Stomach (tissue), 9 donors: Measurements from ENCODE around the gene PYM1. TPM values are rescaled to one million over a fixed set of nuclear protein-coding genes. Genes with fewer than 3 reads are reported as not detected.

Source experiments
- DNase-seq, 2 donors: peaks; one replicate each; pipeline versions ENCODE4 v3.0.0 to v3.0.0-alpha.2; 2013 to 2019
- H3K27ac ChIP-seq, 5 donors: fragments of 200-600 bp in 4 of 5; sonication (generic) in 4 of 5; one replicate each; pipeline ENCODE4 v1.5.1; 2013 to 2019; ENCODE audit warnings: mild to moderate bottlenecking in 1 of 5, moderate library complexity in 1 of 5
- H3K27me3 ChIP-seq, 3 donors: fragments of 200-600 bp; sonication (generic); one replicate each; pipeline ENCODE4 v1.5.1; 2017 to 2019; ENCODE audit warnings: mixed run types in 1 of 3
- H3K36me3 ChIP-seq, 4 donors: fragments of 200-600 bp; sonication (generic); 1 replicate in 3 of 4; 2 replicates in 1 of 4; pipeline ENCODE4 v1.5.1; 2016 to 2019
- H3K4me1 ChIP-seq, 4 donors: fragments of 200-600 bp; sonication (generic); one replicate each; pipeline ENCODE4 v1.5.1; 2016 to 2019
- H3K4me3 ChIP-seq, 4 donors: fragments of 200-600 bp; sonication (generic) in 3 of 4; one replicate each; pipeline ENCODE4 v1.5.1; 2016 to 2019; ENCODE audit warnings: mild to moderate bottlenecking in 1 of 4
- H3K9me3 ChIP-seq, 4 donors: fragments of 200-600 bp; sonication (generic); one replicate each; pipeline ENCODE4 v1.5.1; 2016 to 2019
- CTCF ChIP-seq, 7 experiments: fragments of 450-650 bp in 4 of 7; fragments of 200-600 bp in 3 of 7; sonication (generic) in 3 of 7; IDR thresholded peaks; one replicate each; pipeline ENCODE4 v1.5.1; 2016 to 2019; ENCODE audit warnings: antibody characterized with exemption in 7 of 7, control low read depth in 2 of 7, mild to moderate bottlenecking in 1 of 7
- EP300 ChIP-seq: sonication (generic); formaldehyde crosslinking; IDR thresholded peaks from one replicate; pipeline ENCODE4 v1.6.1; 2017; ENCODE audit warnings: antibody characterized with exemption
- POLR2A ChIP-seq, 4 donors: fragments of 450-650 bp; IDR thresholded peaks; one replicate each; pipeline ENCODE4 v1.6.1; 2016; ENCODE audit warnings: antibody characterized with exemption in 4 of 4, control low read depth in 2 of 4, mild to moderate bottlenecking in 1 of 4, moderate library complexity in 1 of 4
- POLR2AphosphoS5 ChIP-seq, 3 donors: sonication (generic); formaldehyde crosslinking; IDR thresholded peaks; one replicate each; pipeline ENCODE4 v1.6.1; 2016; ENCODE audit warnings: antibody characterized with exemption in 3 of 3
- WGBS, 5 donors: extraction: QIAGEN DNeasy Blood & Tissue Kit in 3 of 5; methylation state at CpG; one replicate each; pipeline versions ENCODE4 v1.1.5 to v1.1.7; 2013 to 2018; 5-methylcytosine and 5-hydroxymethylcytosine counted together
- intact Hi-C: fragments of 100-400 bp; cut with DNase I; formaldehyde crosslinking; loops from one replicate; pipeline ENCODE4 v1.15.1; 2023; ENCODE audit warnings: low total_unique reads
- polyA plus RNA-seq, 3 donors: library from polyadenylated mRNA; stranded (reverse); fragments of 200-250 nt; gene quantifications; one replicate each; pipeline ENCODE4 v1.2.3, GENCODE V29; 2013
- total RNA-seq, 5 donors: library from RNA; depleted of rRNA; stranded (reverse); fragments of >200 nt; gene quantifications; one replicate each; pipeline versions ENCODE4 v1.1.0 to v1.2.3, GENCODE V29; 2014 to 2016
- donor health status: healthy with polysubstance abuse.
- donor health status: Bipolar disorder and iron deficiency.
- donor health status: healthy.

The PYM1 gene
- total and polyA plus RNA-seq, 8 donors, result 1.2 to 59.4 (median 34.1) TPM

DNA sequence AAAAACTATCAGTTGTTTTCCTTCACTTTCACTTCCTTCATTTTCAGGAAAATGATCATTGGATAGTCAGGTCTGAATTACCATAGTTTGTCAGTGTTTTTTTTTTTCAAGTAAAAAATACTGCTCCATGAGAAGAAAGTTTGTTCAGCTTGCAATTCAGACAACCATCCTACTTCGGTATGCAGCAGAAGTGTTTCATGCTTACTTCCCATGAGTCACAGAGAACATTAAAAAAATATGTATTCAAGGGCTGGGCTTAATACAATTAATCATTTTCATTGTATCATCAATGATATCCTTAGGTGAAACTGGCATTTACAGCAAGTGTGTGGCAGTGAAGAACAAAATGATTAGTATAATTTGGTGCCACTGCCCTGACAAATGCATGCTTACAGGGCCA lies 21.6 kb downstream of the PYM1 start:
- Histone ChIP-seq H3K36me3 (peaks cover 14 to 26% (median 24%) of the 10 kb centered on the region in 4 donors), H3K27me3 (no peaks in the 10 kb centered on the region), H3K4me3 (no peak overlapping the region), H3K9me3 (no peaks in the 10 kb centered on the region), H3K4me1 (peaks cover 8 to 33% (median 24%) of the 10 kb centered on the region in 4 donors), H3K27ac (no peak overlapping the region)
- TF ChIP-seq CTCF (IDR thresholded peaks at IDR 0.05), result no peak
- no peak for TF ChIP-seq POLR2A (IDR thresholded peaks at IDR 0.05)
- no peak for TF ChIP-seq POLR2AphosphoS5 (IDR thresholded peaks at IDR 0.05)
- no peak for TF ChIP-seq EP300
- intact Hi-C loops, result no loop called here
- 63 to 84% (median 76%) methylated on average over 1 of the region's 1 CpG for WGBS, 5 donors
- no peak for DNase-seq

DNA sequence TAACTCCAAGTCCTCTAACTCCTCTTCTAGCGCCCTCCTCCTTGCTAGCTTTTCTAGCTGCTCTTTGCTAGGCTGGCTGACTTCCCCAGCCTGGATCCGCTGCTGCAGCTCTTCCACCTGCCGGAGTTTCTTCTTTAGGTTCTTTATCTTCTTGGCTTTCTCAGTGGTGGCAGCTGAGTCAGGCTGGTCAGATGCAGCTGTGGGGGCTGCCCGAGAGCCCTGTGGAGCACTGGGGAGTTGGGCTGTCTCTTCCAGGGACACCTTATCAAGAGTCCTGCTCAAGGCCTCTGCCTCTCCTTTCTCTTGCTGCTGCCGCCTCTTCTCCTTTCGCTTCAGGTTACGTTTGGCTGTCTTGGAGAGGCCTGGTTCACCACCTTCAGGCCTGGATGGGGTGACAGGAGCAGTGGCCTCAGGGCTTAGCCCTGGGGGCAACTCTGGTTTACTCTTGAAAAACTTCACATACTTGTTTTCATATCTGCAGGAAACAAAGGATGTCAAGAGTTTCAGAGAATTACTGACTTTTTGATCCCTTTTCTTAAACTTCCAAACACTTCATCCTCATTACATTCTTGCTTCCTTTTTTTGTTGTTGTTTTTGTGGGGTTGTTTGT lies 25.7 kb downstream of the PYM1 start:
- Histone ChIP-seq H3K27me3 (no peaks in the 10 kb centered on the region), H3K36me3 (peaks cover 14 to 34% (median 33%) of the 10 kb centered on the region in 4 donors), H3K4me1 (no peaks in the 10 kb centered on the region), H3K27ac (no peak overlapping the region), H3K4me3 (no peak overlapping the region), H3K9me3 (no peaks in the 10 kb centered on the region)
- no peak for TF ChIP-seq POLR2A (IDR thresholded peaks at IDR 0.05)
- no peak for TF ChIP-seq EP300
- no peak for TF ChIP-seq CTCF (IDR thresholded peaks at IDR 0.05)
- TF ChIP-seq POLR2AphosphoS5 (IDR thresholded peaks at IDR 0.05), result no peak
- no peak for DNase-seq
- intact Hi-C loops, result no loop called here
- 88 to 97% (median 93%) methylated on average over 7 of the region's 7 CpGs for WGBS, 5 donors

DNA sequence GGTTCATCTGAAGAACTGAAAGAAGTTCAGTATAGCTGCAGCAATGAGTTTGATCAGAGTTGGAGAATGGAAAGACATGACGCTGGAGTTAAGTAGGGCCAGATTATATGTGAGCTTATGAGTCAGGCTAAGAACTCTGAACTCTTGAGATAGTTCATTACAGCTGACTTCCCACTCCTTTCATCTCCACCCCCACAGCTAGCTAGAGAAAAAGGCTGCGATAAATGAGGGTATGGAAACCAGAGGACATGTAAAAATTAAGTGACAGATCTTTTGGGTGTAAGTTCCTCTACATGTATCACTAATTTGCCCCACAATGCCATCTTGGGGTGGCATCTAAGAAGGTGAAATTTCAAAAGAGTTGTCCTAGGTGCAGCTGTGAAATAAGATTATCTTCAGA lies 28.6 kb downstream of the PYM1 start:
- no peak for DNase-seq
- intact Hi-C loops, result no loop called here
- peaks cover 14 to 34% (median 33%) of the 10 kb centered on the region in 4 donors for H3K36me3 ChIP-seq
- H3K27ac ChIP-seq, result no peak overlapping the region
- no peaks in the 10 kb centered on the region for H3K27me3 ChIP-seq
- no peak overlapping the region for H3K4me3 ChIP-seq
- no peak for TF ChIP-seq POLR2AphosphoS5 (IDR thresholded peaks at IDR 0.05)
- no peak for TF ChIP-seq CTCF (IDR thresholded peaks at IDR 0.05)
- no peak for TF ChIP-seq POLR2A (IDR thresholded peaks at IDR 0.05)
- 46 to 77% (median 56%) methylated on average over 2 of the region's 2 CpGs for WGBS, 5 donors
- H3K9me3 ChIP-seq, result no peaks in the 10 kb centered on the region
- H3K4me1 ChIP-seq, result no peaks in the 10 kb centered on the region

DNA sequence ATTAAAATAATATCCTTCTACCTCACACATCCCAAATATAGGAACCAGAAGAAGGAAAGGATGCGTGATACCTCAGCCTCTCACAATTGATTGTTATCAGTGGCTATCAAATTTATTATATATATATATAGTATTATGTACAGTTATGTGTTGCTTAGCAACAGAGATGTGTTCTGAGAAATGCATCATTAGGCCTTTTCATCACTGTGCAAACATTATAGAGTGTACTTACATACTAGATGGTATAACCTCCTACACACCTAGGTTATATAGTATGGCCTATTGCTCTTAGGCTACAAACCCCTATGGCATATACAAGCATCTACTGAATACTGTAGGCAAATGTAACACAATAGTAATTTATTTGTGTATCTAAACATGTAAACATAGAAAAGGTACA lies 34.0 kb downstream of the PYM1 start:
- intact Hi-C loops, result no loop called here
- no peak for TF ChIP-seq EP300
- TF ChIP-seq POLR2A (IDR thresholded peaks at IDR 0.05), result no peak
- no peak for TF ChIP-seq CTCF (IDR thresholded peaks at IDR 0.05)
- TF ChIP-seq POLR2AphosphoS5 (IDR thresholded peaks at IDR 0.05), result no peak

More for the DNA sequence above, 34.0 kb downstream of the PYM1 start:
- no peak for DNase-seq
- 85 to 96% (median 95%) methylated on average over 1 of the region's 1 CpG for WGBS, 5 donors
- no peak overlapping the region for H3K4me3 ChIP-seq
- H3K27ac ChIP-seq, result no peak overlapping the region
- no peaks in the 10 kb centered on the region for H3K36me3 ChIP-seq
- no peaks in the 10 kb centered on the region for H3K9me3 ChIP-seq
- H3K4me1 ChIP-seq, result no peaks in the 10 kb centered on the region
- no peaks in the 10 kb centered on the region for H3K27me3 ChIP-seq
